Stimulated activated naive CD8-positive, alpha-beta T cell treated with anti-CD3 and anti-CD28 coated beads, Interleukin-15, Interleukin-2, amounts not matched to agents 100 ng/mL and 50 ng/mL, for 24 hours (primary cell): ENCODE measurements around the gene DPP8.
"Not testable (repeated sequence)": the region's sequence is repeated elsewhere in the genome, so short reads cannot be mapped to it uniquely, and the experiment has no call there.

Experiments used
- H3K27ac Mint-ChIP-seq: one replicate; pipeline ENCODE4 v1.8.0; 2021; ENCODE audit warnings: mild to moderate bottlenecking, mixed read lengths
- H3K27me3 Mint-ChIP-seq: one replicate; pipeline ENCODE4 v1.8.0; 2021; ENCODE audit warnings: mixed read lengths
- H3K36me3 Mint-ChIP-seq: one replicate; pipeline ENCODE4 v1.8.0; 2021; ENCODE audit warnings: low read depth, mixed read lengths
- H3K4me1 Mint-ChIP-seq: one replicate; pipeline ENCODE4 v1.8.0; 2021; ENCODE audit warnings: low read depth, mixed read lengths
- H3K4me3 Mint-ChIP-seq: one replicate; pipeline ENCODE4 v1.8.0; 2021; ENCODE audit warnings: mild to moderate bottlenecking, mixed read lengths
- H3K9me3 Mint-ChIP-seq: one replicate; pipeline ENCODE4 v1.8.0; 2021; ENCODE audit warnings: mixed read lengths

DPP8 gene

GRCh38 chr15:65484876-65485275 is 32.6 kb downstream of the DPP8 start:
- Mint-ChIP-seq H3K27ac (no peak overlapping the region), H3K4me1 (no peaks in the 10 kb centered on the region), H3K4me3 (no peak overlapping the region), H3K27me3 (no peaks in the 10 kb centered on the region), H3K9me3 (no peaks in the 10 kb centered on the region), H3K36me3 (peaks cover 59% of the 10 kb centered on the region)

- H3K4me1 Mint-ChIP-seq, result no peaks in the 10 kb centered on the region
- no peaks in the 10 kb centered on the region for H3K27me3 Mint-ChIP-seq
- H3K27ac Mint-ChIP-seq, result no peak overlapping the region
- H3K4me3 Mint-ChIP-seq, result no peak overlapping the region
- H3K36me3 Mint-ChIP-seq, result peaks cover 32% of the 10 kb centered on the region
- H3K9me3 Mint-ChIP-seq, result no peaks in the 10 kb centered on the region
Measured at GRCh38 chr15:65476903-65477302, 40.6 kb downstream of the DPP8 start.

GRCh38 chr15:65470866-65471265 is 46.6 kb downstream of the DPP8 start:
- peaks cover 34% of the 10 kb centered on the region for H3K36me3 Mint-ChIP-seq

GRCh38 chr15:65468229-65468909 is 49.1 kb downstream of the DPP8 start:
- Mint-ChIP-seq H3K4me3 (no peak overlapping the region), H3K9me3 (no peaks in the 10 kb centered on the region), H3K27ac (peak overlapping the region; percentile 45), H3K36me3 (peaks cover 39% of the 10 kb centered on the region), H3K27me3 (no peaks in the 10 kb centered on the region), H3K4me1 (no peaks in the 10 kb centered on the region)

More at GRCh38 chr15:65470866-65471265, 46.6 kb downstream of the DPP8 start:
- Mint-ChIP-seq H3K9me3 (no peaks in the 10 kb centered on the region), H3K4me3 (no peak overlapping the region), H3K27ac (no peak overlapping the region), H3K27me3 (no peaks in the 10 kb centered on the region), H3K4me1 (no peaks in the 10 kb centered on the region)

GRCh38 chr15:65466901-65467300 is 50.6 kb downstream of the DPP8 start:
- H3K27ac Mint-ChIP-seq, result no peak overlapping the region
- H3K36me3 Mint-ChIP-seq, result peaks cover 40% of the 10 kb centered on the region
- peaks cover 2% of the 10 kb centered on the region for H3K4me1 Mint-ChIP-seq
- H3K4me3 Mint-ChIP-seq, result no peak overlapping the region
- H3K27me3 Mint-ChIP-seq, result no peaks in the 10 kb centered on the region
- no peaks in the 10 kb centered on the region for H3K9me3 Mint-ChIP-seq

GRCh38 chr15:65463096-65463495 is 54.4 kb downstream of the DPP8 start:
- not testable (repeated sequence) for H3K27ac Mint-ChIP-seq
- peaks cover 59% of the 10 kb centered on the region for H3K36me3 Mint-ChIP-seq

GRCh38 chr15:65460741-65461347 is 56.6 kb downstream of the DPP8 start:
- no peaks in the 10 kb centered on the region for H3K9me3 Mint-ChIP-seq
- no peaks in the 10 kb centered on the region for H3K27me3 Mint-ChIP-seq
- H3K36me3 Mint-ChIP-seq, result peaks cover 67% of the 10 kb centered on the region
- H3K4me1 Mint-ChIP-seq, result peaks cover 17% of the 10 kb centered on the region
- peak overlapping the region; percentile 70 for H3K27ac Mint-ChIP-seq
- no peak overlapping the region for H3K4me3 Mint-ChIP-seq

More at GRCh38 chr15:65463096-65463495, 54.4 kb downstream of the DPP8 start:
- not testable (repeated sequence) for H3K4me3 Mint-ChIP-seq, H3K27me3 Mint-ChIP-seq, H3K9me3 Mint-ChIP-seq
- H3K4me1 Mint-ChIP-seq, result peaks cover 17% of the 10 kb centered on the region

- not testable (repeated sequence) for H3K27me3 Mint-ChIP-seq, H3K27ac Mint-ChIP-seq, H3K9me3 Mint-ChIP-seq, H3K4me1 Mint-ChIP-seq, H3K4me3 Mint-ChIP-seq
- peaks cover 71% of the 10 kb centered on the region for H3K36me3 Mint-ChIP-seq
Measured at GRCh38 chr15:65455256-65455655, 62.2 kb downstream of the DPP8 start.

- Mint-ChIP-seq H3K27ac (no peak overlapping the region), H3K4me3 (no peak overlapping the region), H3K9me3 (no peaks in the 10 kb centered on the region), H3K4me1 (no peaks in the 10 kb centered on the region), H3K36me3 (peaks cover 56% of the 10 kb centered on the region), H3K27me3 (no peaks in the 10 kb centered on the region)
Measured at GRCh38 chr15:65451989-65452388, 65.5 kb downstream of the DPP8 start.

GRCh38 chr15:65450556-65450955 is 66.9 kb downstream of the DPP8 start:
- Mint-ChIP-seq H3K4me1 (no peaks in the 10 kb centered on the region), H3K27ac (peak overlapping the region; percentile 32), H3K36me3 (peaks cover 58% of the 10 kb centered on the region), H3K4me3 (no peak overlapping the region), H3K27me3 (no peaks in the 10 kb centered on the region), H3K9me3 (no peaks in the 10 kb centered on the region)

GRCh38 chr15:65447145-65447544 is 70.3 kb downstream of the DPP8 start:
- H3K4me3 Mint-ChIP-seq, result no peak overlapping the region
- no peaks in the 10 kb centered on the region for H3K4me1 Mint-ChIP-seq
- peaks cover 57% of the 10 kb centered on the region for H3K36me3 Mint-ChIP-seq
- H3K27me3 Mint-ChIP-seq, result no peaks in the 10 kb centered on the region
- H3K9me3 Mint-ChIP-seq, result no peaks in the 10 kb centered on the region
- H3K27ac Mint-ChIP-seq, result no peak overlapping the region

- Mint-ChIP-seq H3K4me3 (no peak overlapping the region), H3K4me1 (no peaks in the 10 kb centered on the region), H3K27me3 (no peaks in the 10 kb centered on the region), H3K27ac (no peak overlapping the region), H3K9me3 (no peaks in the 10 kb centered on the region), H3K36me3 (no peaks in the 10 kb centered on the region)
Measured at GRCh38 chr15:65434201-65434600, 83.3 kb downstream of the DPP8 start.

- Mint-ChIP-seq H3K4me1 (no peaks in the 10 kb centered on the region), H3K27me3 (no peaks in the 10 kb centered on the region), H3K9me3 (no peaks in the 10 kb centered on the region), H3K4me3 (no peak overlapping the region), H3K27ac (no peak overlapping the region), H3K36me3 (no peaks in the 10 kb centered on the region)
Measured at GRCh38 chr15:65431731-65432130, 85.8 kb downstream of the DPP8 start.

GRCh38 chr15:65426216-65426853 is 91.2 kb downstream of the DPP8 start:
- H3K9me3 Mint-ChIP-seq, result no peaks in the 10 kb centered on the region
- H3K27ac Mint-ChIP-seq, result no peak overlapping the region
- no peak overlapping the region for H3K4me3 Mint-ChIP-seq
- H3K36me3 Mint-ChIP-seq, result no peaks in the 10 kb centered on the region
- peaks cover 14% of the 10 kb centered on the region for H3K4me1 Mint-ChIP-seq
- peaks cover 36% of the 10 kb centered on the region for H3K27me3 Mint-ChIP-seq

- no peak overlapping the region for H3K27ac Mint-ChIP-seq
- H3K27me3 Mint-ChIP-seq, result peaks cover 47% of the 10 kb centered on the region
- H3K36me3 Mint-ChIP-seq, result no peaks in the 10 kb centered on the region
- no peak overlapping the region for H3K4me3 Mint-ChIP-seq
- no peaks in the 10 kb centered on the region for H3K9me3 Mint-ChIP-seq
- H3K4me1 Mint-ChIP-seq, result peaks cover 14% of the 10 kb centered on the region
Measured at GRCh38 chr15:65424683-65425082, 92.8 kb downstream of the DPP8 start.
